ENCODE data around the gene CPPED1.

Gene CPPED1

GRCh38 chr16:12625716-12626115 is 178.0 kb downstream of the CPPED1 start:
- H3K4me1 ChIP-seq (ENCODE audit: control insufficient read depth, insufficient read depth, low read length, poor library complexity, severe bottlenecking): no peaks in the 10 kb centered on the region
- no peaks in the 10 kb centered on the region for H3K36me3 ChIP-seq (ENCODE audit: control insufficient read depth, insufficient read depth, low read length)
- 84 to 90% methylated on average over 4 to 8 of the region's 10 CpGs for WGBS, 2 experiments (ENCODE audit: insufficient coverage in 2 of 2)
- no peak overlapping the region for H3K4me3 ChIP-seq (ENCODE audit: extremely low read depth, insufficient read depth, low read length, poor library complexity, severe bottlenecking)
- no peaks in the 10 kb centered on the region for H3K9me3 ChIP-seq (ENCODE audit: control insufficient read depth, low read length)
- no peak overlapping the region for H3K27ac ChIP-seq (ENCODE audit: low read depth, low read length, severe bottlenecking)

DNA sequence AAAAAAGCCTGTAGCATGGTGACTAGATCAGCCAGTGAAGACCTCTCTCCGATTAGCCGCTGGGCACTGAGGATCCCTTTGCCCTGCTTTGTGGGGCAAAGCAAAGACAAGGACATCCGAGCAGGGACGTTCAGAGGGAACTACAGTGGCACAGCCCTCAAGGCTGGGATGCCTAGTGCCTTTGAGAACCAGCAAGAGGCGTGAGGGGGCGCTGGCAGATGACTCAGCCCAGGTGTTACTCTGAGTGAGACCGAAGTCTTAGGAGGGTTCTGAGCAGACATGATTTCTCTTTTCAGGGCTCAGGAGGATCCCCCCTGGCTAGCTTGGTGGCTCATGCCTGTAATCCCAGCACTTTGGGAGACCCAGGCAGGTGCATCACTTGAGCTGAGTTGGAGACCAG is 178.6 kb downstream of the CPPED1 start:
- no peak overlapping the region for H3K27ac ChIP-seq (ENCODE audit: low read depth, low read length, severe bottlenecking)
- WGBS, 2 experiments (ENCODE audit: insufficient coverage in 2 of 2): 75 to 76% methylated on average over 5 to 7 of the region's 7 CpGs
- H3K9me3 ChIP-seq (ENCODE audit: control insufficient read depth, low read length): no peaks in the 10 kb centered on the region
- H3K36me3 ChIP-seq (ENCODE audit: control insufficient read depth, insufficient read depth, low read length): no peaks in the 10 kb centered on the region
- no peak overlapping the region for H3K4me3 ChIP-seq (ENCODE audit: extremely low read depth, insufficient read depth, low read length, poor library complexity, severe bottlenecking)
- no peaks in the 10 kb centered on the region for H3K4me1 ChIP-seq (ENCODE audit: control insufficient read depth, insufficient read depth, low read length, poor library complexity, severe bottlenecking)

DNA sequence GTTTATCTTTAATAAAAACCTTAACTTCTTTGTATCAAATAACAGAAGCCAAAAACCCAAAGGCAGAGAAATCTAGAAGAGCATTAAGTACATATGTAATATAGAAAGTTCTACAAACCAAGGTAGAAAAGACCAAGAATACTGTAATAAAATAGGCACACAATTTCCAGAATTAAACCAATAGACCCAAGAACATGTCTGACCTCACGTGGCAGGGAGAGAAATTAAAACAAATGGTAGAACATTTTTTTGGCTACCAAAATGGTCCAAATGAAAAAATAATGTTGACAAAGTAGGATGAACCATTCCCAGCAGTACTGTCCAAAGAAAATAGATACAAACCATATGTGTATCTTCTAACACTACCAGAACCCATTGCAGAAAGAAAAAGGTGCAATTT is 183.5 kb downstream of the CPPED1 start:
- no CpG with 5 or more reads among the region's 1 CpG for WGBS, 2 experiments (ENCODE audit: insufficient coverage in 2 of 2)
- Histone ChIP-seq H3K27ac (ENCODE audit: low read depth, low read length, severe bottlenecking) (no peak overlapping the region), H3K36me3 (ENCODE audit: control insufficient read depth, insufficient read depth, low read length) (no peaks in the 10 kb centered on the region), H3K4me1 (ENCODE audit: control insufficient read depth, insufficient read depth, low read length, poor library complexity, severe bottlenecking) (no peaks in the 10 kb centered on the region), H3K9me3 (ENCODE audit: control insufficient read depth, low read length) (peaks cover 4% of the 10 kb centered on the region), H3K4me3 (ENCODE audit: extremely low read depth, insufficient read depth, low read length, poor library complexity, severe bottlenecking) (no peak overlapping the region)

- WGBS, 2 experiments (ENCODE audit: insufficient coverage in 2 of 2): 94 to 96% methylated on average over 2 of the region's 3 CpGs
- no peaks in the 10 kb centered on the region for H3K36me3 ChIP-seq (ENCODE audit: control insufficient read depth, insufficient read depth, low read length)
- H3K4me1 ChIP-seq (ENCODE audit: control insufficient read depth, insufficient read depth, low read length, poor library complexity, severe bottlenecking): peaks cover 5% of the 10 kb centered on the region
- no peak overlapping the region for H3K4me3 ChIP-seq (ENCODE audit: extremely low read depth, insufficient read depth, low read length, poor library complexity, severe bottlenecking)
- no peak overlapping the region for H3K27ac ChIP-seq (ENCODE audit: low read depth, low read length, severe bottlenecking)
- H3K9me3 ChIP-seq (ENCODE audit: control insufficient read depth, low read length): peaks cover 4% of the 10 kb centered on the region
Observed at GRCh38 chr16:12618515-12618914, 185.2 kb downstream of the CPPED1 start.

DNA sequence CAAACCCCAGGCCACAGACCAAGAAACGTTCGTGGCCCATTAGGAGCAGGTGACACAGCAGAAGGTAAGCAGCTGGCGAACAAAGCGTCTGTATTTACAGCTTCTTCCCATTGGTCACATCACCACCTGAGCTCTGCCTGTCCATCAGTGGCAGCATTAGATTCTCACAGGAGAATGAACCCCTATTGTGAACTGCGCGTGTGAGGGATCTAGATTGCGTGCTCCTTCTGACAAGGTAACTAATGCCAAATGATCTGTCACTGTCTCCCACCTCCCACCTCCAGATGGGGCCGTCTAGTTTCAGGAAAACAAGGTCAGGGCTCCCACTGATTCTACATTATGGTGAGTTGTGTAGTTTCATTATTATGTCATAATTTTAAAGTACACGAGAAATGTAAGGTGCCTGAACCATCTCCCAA is 186.3 kb downstream of the CPPED1 start:
- H3K4me1 ChIP-seq (ENCODE audit: control insufficient read depth, insufficient read depth, low read length, poor library complexity, severe bottlenecking): peaks cover 6% of the 10 kb centered on the region
- H3K9me3 ChIP-seq (ENCODE audit: control insufficient read depth, low read length): peaks cover 4% of the 10 kb centered on the region
- no peak overlapping the region for H3K27ac ChIP-seq (ENCODE audit: low read depth, low read length, severe bottlenecking)
- H3K4me3 ChIP-seq (ENCODE audit: extremely low read depth, insufficient read depth, low read length, poor library complexity, severe bottlenecking): no peak overlapping the region
- no peaks in the 10 kb centered on the region for H3K36me3 ChIP-seq (ENCODE audit: control insufficient read depth, insufficient read depth, low read length)
- 85 to 87% methylated on average over 5 to 7 of the region's 9 CpGs for WGBS, 2 experiments (ENCODE audit: insufficient coverage in 2 of 2)

- no peak overlapping the region for H3K27ac ChIP-seq (ENCODE audit: low read depth, low read length, severe bottlenecking)
Observed at GRCh38 chr16:12614662-12615278, 188.9 kb downstream of the CPPED1 start.

DNA sequence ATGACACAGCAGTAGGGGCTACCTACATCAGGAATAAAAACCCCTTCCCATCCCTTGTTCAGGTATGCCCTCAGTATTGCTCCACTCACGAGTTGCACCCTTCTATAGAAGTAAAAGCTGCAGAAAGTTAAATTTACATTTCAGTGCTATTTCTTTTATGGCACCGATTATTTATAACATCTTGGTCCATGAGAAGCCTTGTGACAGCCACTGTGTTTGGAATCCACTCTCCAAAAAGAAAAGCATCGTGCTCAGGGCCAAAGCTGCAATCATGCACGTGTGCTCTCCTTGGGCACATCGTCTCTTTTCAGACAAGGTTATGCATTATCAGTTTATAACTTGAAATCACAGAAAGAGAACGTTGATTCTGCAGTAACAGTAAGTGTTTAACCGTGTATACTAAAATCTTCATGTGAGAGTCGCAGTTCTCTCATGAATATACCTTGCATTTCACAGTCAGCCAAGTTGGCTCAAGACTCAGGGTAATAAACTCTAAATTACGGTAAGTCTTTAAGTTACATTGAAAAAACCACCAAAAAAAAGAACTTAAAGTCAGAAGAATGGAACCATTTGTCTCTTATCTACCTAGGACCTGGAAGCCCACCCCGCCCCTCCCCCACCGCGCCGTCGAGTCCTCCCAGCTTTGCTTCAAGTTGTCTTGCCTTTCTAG is 189.6 kb downstream of the CPPED1 start:
- H3K36me3 ChIP-seq (ENCODE audit: control insufficient read depth, insufficient read depth, low read length): no peaks in the 10 kb centered on the region
- H3K9me3 ChIP-seq (ENCODE audit: control insufficient read depth, low read length): peaks cover 4% of the 10 kb centered on the region
- H3K4me3 ChIP-seq (ENCODE audit: extremely low read depth, insufficient read depth, low read length, poor library complexity, severe bottlenecking): no peak overlapping the region
- H3K4me1 ChIP-seq (ENCODE audit: control insufficient read depth, insufficient read depth, low read length, poor library complexity, severe bottlenecking): peaks cover 6% of the 10 kb centered on the region
- no peak overlapping the region for H3K27ac ChIP-seq (ENCODE audit: low read depth, low read length, severe bottlenecking)
- WGBS, 2 experiments (ENCODE audit: insufficient coverage in 2 of 2): 92 to 94% methylated on average over 6 to 11 of the region's 14 CpGs

More at GRCh38 chr16:12614662-12615278, 188.9 kb downstream of the CPPED1 start:
- Histone ChIP-seq H3K36me3 (ENCODE audit: control insufficient read depth, insufficient read depth, low read length) (no peaks in the 10 kb centered on the region), H3K4me3 (ENCODE audit: extremely low read depth, insufficient read depth, low read length, poor library complexity, severe bottlenecking) (no peak overlapping the region), H3K4me1 (ENCODE audit: control insufficient read depth, insufficient read depth, low read length, poor library complexity, severe bottlenecking) (peaks cover 6% of the 10 kb centered on the region), H3K9me3 (ENCODE audit: control insufficient read depth, low read length) (peaks cover 4% of the 10 kb centered on the region)
- WGBS, 2 experiments (ENCODE audit: insufficient coverage in 2 of 2): 91 to 94% methylated on average over 4 to 5 of the region's 7 CpGs

DNA sequence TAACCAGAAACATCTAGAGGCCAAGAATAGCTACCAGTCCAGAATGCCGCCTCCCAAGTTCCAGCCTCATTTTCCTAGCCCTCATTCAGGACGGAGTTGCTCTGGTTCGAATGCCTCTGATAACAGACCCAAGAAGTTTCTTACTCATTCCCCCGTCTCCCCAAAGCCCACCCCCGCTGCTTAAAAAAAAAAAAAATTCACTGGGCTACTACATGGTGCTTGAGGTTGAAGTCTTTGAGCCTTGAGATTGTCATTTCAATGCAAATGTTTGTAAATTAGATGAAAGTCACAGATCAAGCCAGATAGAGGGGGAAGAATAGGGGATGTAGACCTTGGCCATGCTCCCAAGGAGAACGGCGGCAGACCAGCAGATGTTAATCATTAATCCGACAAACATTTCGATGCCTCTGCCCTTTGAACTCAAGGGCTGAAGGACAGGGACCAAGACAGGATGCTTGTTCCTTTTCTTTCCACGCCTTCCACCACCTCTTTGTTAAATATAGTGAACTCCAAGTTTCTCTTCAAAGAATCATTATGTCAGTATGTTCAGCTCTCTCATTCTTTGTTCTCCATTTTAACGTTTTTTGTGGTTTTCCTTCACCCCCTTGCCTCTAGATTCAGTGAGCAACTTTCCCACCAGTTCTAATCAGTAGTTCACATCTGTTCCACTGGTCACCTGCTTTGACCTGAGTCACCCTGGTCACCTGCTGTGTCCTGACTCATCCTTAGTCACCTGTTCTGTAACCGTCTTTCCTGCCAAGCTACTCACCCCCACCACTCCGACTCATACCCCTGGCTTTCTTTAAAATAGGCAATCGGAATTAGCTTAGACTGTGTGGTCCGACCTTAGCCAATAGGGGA is 190.3 kb downstream of the CPPED1 start:
- Histone ChIP-seq H3K9me3 (ENCODE audit: control insufficient read depth, low read length) (peaks cover 4% of the 10 kb centered on the region), H3K4me1 (ENCODE audit: control insufficient read depth, insufficient read depth, low read length, poor library complexity, severe bottlenecking) (peaks cover 6% of the 10 kb centered on the region), H3K27ac (ENCODE audit: low read depth, low read length, severe bottlenecking) (no peak overlapping the region), H3K36me3 (ENCODE audit: control insufficient read depth, insufficient read depth, low read length) (no peaks in the 10 kb centered on the region), H3K4me3 (ENCODE audit: extremely low read depth, insufficient read depth, low read length, poor library complexity, severe bottlenecking) (no peak overlapping the region)
- 62 to 68% methylated on average over 9 to 13 of the region's 15 CpGs for WGBS, 2 experiments (ENCODE audit: insufficient coverage in 2 of 2)

DNA sequence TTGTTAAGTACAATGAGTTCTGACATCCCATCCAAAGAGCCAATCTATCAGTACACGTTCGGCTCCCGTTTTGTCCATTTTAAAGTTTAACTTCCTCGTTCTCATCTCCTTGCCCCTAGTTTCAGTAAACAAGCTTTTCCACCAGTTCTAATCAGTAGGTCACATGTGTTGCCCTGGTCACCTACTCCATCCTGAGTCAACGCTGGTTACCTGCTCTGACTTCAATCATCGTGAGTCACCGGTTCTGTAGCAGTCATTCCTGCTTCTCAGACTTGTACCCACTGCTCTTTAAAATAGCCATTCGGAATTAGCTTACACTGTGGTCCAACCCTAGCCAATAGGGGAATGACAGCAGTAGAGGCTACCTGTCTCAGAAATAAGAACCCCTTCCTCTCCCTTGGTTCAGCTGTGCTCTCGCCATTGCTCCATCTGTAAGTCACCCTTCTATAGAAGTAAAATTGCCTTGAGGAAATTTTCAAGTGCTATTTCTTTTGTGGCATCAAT is 191.0 kb downstream of the CPPED1 start:
- no peaks in the 10 kb centered on the region for H3K36me3 ChIP-seq (ENCODE audit: control insufficient read depth, insufficient read depth, low read length)
- H3K4me3 ChIP-seq (ENCODE audit: extremely low read depth, insufficient read depth, low read length, poor library complexity, severe bottlenecking): no peak overlapping the region
- peaks cover 6% of the 10 kb centered on the region for H3K4me1 ChIP-seq (ENCODE audit: control insufficient read depth, insufficient read depth, low read length, poor library complexity, severe bottlenecking)
- peaks cover 4% of the 10 kb centered on the region for H3K9me3 ChIP-seq (ENCODE audit: control insufficient read depth, low read length)
- WGBS, 2 experiments (ENCODE audit: insufficient coverage in 2 of 2): 89 to 90% methylated on average over 6 to 8 of the region's 9 CpGs
- no peak overlapping the region for H3K27ac ChIP-seq (ENCODE audit: low read depth, low read length, severe bottlenecking)

DNA sequence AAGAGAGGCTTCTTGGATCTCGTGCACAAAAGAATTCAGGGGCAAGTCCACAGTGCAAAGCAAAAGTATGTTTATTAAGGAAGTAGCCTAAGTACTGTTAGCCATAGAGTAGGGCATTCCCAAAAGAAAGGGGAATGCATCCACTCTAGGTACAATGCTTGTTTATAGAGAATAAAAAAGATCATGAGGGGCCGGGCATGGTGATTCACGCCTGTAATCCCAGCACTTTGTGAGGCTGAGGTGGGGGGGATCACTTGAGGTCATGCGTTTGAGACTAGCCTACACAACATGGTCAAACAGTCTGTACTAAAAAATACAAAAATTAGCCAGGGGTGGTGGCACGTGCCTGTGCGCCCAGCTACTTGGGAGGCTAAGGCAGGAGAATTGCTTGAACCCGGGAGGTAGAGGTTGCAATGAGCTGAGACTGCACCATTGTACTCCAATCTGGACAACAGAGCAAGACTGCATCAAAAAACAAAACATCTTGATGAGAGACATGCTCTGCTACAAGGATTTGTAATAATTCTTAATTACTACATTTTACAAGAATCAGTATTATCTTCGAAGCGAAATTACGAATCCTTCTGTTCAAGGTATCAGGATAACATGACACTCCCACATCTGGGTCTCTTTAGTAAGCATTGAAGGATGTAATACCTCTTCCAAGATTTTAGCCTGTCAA is 191.6 kb downstream of the CPPED1 start:
- no peak overlapping the region for H3K4me3 ChIP-seq (ENCODE audit: extremely low read depth, insufficient read depth, low read length, poor library complexity, severe bottlenecking)
- peaks cover 6% of the 10 kb centered on the region for H3K4me1 ChIP-seq (ENCODE audit: control insufficient read depth, insufficient read depth, low read length, poor library complexity, severe bottlenecking)
- H3K27ac ChIP-seq (ENCODE audit: low read depth, low read length, severe bottlenecking): no peak overlapping the region
- H3K9me3 ChIP-seq (ENCODE audit: control insufficient read depth, low read length): peaks cover 4% of the 10 kb centered on the region
- H3K36me3 ChIP-seq (ENCODE audit: control insufficient read depth, insufficient read depth, low read length): no peaks in the 10 kb centered on the region
- 93% methylated on average over 4 to 8 of the region's 10 CpGs for WGBS, 2 experiments (ENCODE audit: insufficient coverage in 2 of 2)

Data from mesodermal cell (in vitro differentiated cells).